ENCODE measurements around the gene CREBBP.
"Not testable (repeated sequence)": the region's sequence is repeated elsewhere in the genome, so short reads cannot be mapped to it uniquely, and the experiment has no call there.

DNA sequence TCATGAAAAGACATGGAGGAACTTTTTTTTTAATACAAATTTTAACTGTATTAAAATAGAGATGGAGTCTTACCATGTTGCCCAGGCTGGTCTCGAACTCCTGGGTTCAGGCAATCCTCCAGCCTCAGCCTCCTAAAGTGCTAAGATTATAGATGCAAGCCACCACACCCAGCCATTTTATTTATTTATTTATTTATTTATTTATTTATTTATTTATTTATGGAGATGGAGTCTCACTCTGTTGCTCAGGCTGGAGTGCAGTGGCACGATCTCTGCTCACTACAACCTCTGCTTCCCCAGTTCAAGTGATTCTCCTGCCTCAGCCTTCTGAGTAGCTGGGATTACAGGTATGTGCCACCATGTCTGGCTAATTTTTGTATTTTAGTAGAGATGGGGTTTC lies 46.6 kb upstream of the CREBBP start:
- not testable (repeated sequence) for TF ChIP-seq POLR2A, CTCF, POLR2AphosphoS5, EP300 (IDR thresholded peaks at IDR 0.05)

Data from upper lobe of left lung (tissue), 4 donors.